Fibroblast of lung (primary cell): ENCODE measurements around the gene SDS.

Source experiments
- EZH2 ChIP-seq: IDR thresholded peaks from 2 replicates; pipeline ENCODE4 v1.5.1; 2012; ENCODE audit warnings: low read length, control low read depth, mild to moderate bottlenecking; ENCODE audit errors: missing control alignments
- TF ChIP-seq, protein P1 (sequence below), 2 donors: IDR thresholded peaks in 1 of 2; conservative IDR thresholded peaks in 1 of 2; 1 replicate in 1 of 2; 2 replicates in 1 of 2; pipeline ENCODE4 v1.5.1; 2011 to 2012; ENCODE audit warnings: low read length in 2 of 2, control low read depth in 1 of 2, inconsistent platforms in 1 of 2, low read depth in 1 of 2, mild to moderate bottlenecking in 1 of 2

DNA sequence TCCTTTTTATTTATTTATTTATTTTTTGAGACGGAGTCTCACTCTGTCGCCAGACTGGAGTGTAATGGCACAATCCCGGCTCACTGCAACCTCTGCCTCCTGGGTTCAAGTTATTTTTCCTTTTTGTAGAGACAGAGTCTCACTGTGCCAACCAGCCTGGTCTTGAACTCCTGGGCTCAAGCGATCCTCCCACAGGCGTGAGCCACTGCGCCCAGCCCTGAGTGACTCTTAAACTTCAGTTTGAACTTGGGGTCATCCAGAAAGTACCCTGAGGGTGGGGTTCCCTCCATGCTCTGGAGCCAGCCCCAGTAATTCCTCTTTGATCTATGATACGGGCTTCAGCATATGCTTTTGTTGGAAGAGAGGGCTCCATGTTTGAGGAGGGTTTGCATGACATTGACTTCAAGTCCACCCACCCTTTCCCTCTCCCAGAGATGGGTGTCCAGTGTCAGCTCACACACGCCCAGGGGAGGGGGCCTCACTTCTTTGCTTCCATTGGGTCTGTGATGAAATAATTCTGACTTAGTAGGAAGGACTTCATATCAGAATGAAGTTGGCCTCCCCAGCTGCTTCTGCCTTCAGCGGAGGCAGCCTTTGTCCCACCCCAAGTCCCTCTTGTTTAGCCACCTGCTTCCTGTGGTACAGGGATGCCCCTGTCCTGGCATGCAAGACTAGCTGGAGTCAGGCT, 11.9 kb downstream of the SDS start:
- no peak for TF ChIP-seq EZH2
- TF ChIP-seq, protein P1, sequence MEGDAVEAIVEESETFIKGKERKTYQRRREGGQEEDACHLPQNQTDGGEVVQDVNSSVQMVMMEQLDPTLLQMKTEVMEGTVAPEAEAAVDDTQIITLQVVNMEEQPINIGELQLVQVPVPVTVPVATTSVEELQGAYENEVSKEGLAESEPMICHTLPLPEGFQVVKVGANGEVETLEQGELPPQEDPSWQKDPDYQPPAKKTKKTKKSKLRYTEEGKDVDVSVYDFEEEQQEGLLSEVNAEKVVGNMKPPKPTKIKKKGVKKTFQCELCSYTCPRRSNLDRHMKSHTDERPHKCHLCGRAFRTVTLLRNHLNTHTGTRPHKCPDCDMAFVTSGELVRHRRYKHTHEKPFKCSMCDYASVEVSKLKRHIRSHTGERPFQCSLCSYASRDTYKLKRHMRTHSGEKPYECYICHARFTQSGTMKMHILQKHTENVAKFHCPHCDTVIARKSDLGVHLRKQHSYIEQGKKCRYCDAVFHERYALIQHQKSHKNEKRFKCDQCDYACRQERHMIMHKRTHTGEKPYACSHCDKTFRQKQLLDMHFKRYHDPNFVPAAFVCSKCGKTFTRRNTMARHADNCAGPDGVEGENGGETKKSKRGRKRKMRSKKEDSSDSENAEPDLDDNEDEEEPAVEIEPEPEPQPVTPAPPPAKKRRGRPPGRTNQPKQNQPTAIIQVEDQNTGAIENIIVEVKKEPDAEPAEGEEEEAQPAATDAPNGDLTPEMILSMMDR (conservative IDR thresholded peaks at IDR 0.05 in 1 of 2, IDR thresholded peaks at IDR 0.05 in 1 of 2; ENCODE audit: low read depth in 1 of 2, low read length in 2 of 2): no peak
